IPS-18c (cell line): Measurements from ENCODE around the gene PTTG1IP.
"Not testable (repeated sequence)": the region's sequence is repeated elsewhere in the genome, so short reads cannot be mapped to it uniquely, and the experiment has no call there.

Experiments
- H3K4me3 ChIP-seq: 2 replicates; pipeline ENCODE4 v1.7.0; 2013; ENCODE audit warnings: low read depth, mild to moderate bottlenecking, low read length, moderate library complexity; ENCODE audit not compliant: insufficient read depth
- H3K9me3 ChIP-seq: one replicate; pipeline ENCODE4 v1.6.1; 2013; ENCODE audit warnings: mild to moderate bottlenecking, low read length, moderate library complexity; ENCODE audit not compliant: control insufficient read depth, insufficient read depth

PTTG1IP gene

DNA sequence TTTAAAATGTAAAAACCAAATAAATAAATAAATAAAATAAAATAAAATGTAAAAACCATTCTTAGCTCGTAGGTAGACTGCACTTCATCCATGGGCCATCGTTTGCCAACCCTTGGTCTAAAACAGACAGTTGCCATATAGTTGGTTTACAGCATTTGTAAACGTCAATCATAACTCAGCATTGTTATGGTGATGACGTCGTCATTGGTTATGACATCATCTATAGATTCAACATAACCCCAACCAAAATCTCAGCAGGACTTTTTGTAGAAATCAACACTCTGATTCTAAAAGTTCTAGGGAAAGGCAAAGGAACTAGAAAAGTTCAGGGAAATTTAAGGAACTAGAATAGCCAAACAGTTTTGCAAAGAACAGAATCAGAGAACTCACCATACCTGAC is 39.8 kb downstream of the PTTG1IP start:
- Histone ChIP-seq H3K4me3 (no peak overlapping the region), H3K9me3 (no peaks in the 10 kb centered on the region)

DNA sequence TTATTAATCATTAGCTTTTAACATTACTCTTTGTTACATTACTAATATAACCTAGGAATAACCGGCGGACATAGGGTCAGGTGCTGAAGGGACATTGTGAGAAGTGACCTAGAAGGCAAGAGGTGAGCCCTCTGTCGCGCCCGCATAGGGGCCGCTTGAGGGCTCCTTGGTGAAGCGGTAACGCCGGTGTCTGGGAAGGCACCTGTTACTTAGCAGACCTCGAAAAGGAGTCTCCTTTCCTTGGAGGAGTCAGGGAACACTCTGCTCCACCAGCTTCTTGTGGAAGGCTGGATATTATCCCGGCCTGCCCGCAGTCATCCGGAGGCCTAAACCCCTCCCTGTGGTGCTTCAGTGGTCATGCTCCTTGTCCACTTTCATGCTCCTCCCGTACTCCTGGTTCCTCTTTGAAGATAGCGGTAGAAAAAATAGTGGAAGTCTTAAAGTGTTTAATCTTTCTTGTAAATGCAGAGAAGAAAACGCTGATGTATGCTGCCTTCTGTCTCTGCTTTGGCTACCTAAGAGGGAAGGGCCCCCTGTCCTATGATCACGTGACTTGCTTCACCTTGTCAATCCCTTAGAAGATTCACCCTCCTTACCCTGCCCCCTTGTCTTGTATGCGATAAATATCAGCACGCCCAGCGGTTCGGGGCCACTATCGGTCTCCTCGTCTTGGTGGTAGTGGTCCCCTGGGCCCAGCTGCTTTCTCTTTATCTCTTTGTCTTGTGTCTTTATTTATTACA is 40.8 kb downstream of the PTTG1IP start:
- H3K9me3 ChIP-seq, H3K4me3 ChIP-seq: not testable (repeated sequence)

GRCh38 chr21:44831227-44831860 is 42.1 kb downstream of the PTTG1IP start:
- Histone ChIP-seq H3K4me3 (no peak overlapping the region), H3K9me3 (peaks cover 5% of the 10 kb centered on the region)

DNA sequence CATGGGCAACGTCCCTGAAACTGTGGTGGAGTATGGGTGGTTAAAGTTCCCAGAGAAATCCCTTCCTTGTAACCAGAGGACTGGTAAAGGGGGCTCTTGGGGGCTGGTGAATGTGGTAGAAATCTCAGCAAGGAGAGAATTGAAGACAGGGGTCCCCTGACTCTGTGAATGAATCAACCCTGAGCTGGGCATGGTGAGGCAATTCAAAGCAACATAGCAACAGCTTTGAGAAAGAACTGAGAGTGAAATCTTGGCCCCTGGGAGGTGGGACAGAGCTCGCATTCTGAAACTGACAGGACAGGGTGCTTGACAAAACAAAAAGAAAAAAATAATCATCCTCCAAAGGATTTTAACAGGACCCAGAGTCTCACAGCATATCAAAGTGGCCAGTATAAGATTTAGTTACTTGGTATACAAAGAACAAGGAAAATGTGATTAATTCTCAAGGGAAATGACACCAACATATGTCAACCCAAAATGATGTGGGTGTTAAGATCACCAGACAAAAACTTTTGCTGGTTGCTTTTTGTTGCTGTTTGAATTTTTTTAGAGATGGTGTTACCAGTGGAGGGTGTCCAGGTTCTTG is 43.9 kb downstream of the PTTG1IP start:
- Histone ChIP-seq H3K9me3 (peaks cover 5% of the 10 kb centered on the region), H3K4me3 (no peak overlapping the region)

DNA sequence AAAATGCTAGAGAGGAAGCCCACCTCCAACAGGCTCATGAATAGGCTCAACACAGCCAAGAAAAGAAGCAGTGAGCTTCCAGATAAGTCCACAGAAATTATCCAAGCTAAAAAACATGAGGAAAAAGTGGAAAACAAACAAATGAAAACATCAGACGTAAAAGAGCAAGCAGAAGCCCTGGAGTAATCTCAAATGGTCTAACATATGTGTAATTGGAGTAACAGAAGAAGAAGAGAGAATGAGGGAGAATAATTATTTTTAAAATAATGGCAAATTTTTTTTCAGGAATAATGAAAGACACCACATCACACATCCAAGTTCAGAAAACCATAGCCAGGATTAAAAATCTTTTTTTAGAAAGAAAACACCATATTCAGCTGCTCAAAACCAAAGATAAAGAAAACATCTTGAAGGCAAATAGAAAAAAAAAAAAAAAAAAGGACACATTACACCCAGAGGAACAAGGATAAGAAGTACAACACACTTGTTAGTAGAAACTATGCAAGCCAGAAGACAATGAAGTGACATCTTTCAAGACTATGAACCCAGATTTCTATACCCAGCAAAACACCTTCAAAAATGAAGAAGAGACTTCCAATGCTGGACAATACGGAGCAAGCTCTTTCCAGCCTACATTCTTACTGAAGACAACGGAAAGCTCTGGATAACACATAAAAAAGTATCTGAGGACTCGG is 45.0 kb downstream of the PTTG1IP start:
- H3K4me3 ChIP-seq: no peak overlapping the region
- H3K9me3 ChIP-seq: peaks cover 5% of the 10 kb centered on the region

- Histone ChIP-seq H3K9me3 (peaks cover 21% of the 10 kb centered on the region), H3K4me3 (no peak overlapping the region)
Measured at GRCh38 chr21:44823179-44823660, 50.3 kb downstream of the PTTG1IP start.

GRCh38 chr21:44822484-44823178 is 50.9 kb downstream of the PTTG1IP start:
- Histone ChIP-seq H3K9me3 (peaks cover 20% of the 10 kb centered on the region), H3K4me3 (no peak overlapping the region)

DNA sequence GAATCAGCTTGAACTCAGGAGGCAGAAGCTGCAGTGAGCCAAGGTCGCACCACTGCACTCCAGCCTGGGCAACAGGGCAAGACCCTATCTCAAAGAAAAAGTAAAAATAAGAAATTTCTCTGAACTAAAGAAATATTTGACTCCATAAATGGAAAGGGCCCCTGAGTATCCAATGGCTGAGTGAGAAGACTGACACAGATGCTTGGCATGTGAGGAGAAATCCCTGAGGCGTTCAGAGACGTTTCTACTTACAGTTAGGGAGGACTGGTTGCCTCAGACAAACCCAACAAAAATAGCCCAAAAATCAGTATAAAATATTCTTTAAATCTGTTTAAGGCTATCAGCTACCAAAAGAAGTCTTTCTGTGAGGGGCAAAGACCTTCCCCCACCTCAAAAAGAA is 52.6 kb downstream of the PTTG1IP start:
- Histone ChIP-seq H3K4me3 (no peak overlapping the region), H3K9me3 (peaks cover 20% of the 10 kb centered on the region)

- H3K4me3 ChIP-seq: peak overlapping the region; percentile 81; the same call in 1 of the 2 replicates
- peaks cover 20% of the 10 kb centered on the region for H3K9me3 ChIP-seq
Measured at GRCh38 chr21:44819283-44820243, 53.9 kb downstream of the PTTG1IP start.

- Histone ChIP-seq H3K4me3 (peak overlapping the region; percentile 81), H3K9me3 (peaks cover 20% of the 10 kb centered on the region)
Measured at GRCh38 chr21:44818640-44819011, 54.9 kb downstream of the PTTG1IP start.

- Histone ChIP-seq H3K9me3 (peaks cover 18% of the 10 kb centered on the region), H3K4me3 (peak within 1 kb of the TSS; percentile 81)
Measured at GRCh38 chr21:44817914-44818639, 55.4 kb downstream of the PTTG1IP start, which contains the start of gene SUMO3. Gene SUMO3, minus strand, starts transcription at chr21:44818062. Its CDS starts 94 bp downstream, at chr21:44817968.

DNA sequence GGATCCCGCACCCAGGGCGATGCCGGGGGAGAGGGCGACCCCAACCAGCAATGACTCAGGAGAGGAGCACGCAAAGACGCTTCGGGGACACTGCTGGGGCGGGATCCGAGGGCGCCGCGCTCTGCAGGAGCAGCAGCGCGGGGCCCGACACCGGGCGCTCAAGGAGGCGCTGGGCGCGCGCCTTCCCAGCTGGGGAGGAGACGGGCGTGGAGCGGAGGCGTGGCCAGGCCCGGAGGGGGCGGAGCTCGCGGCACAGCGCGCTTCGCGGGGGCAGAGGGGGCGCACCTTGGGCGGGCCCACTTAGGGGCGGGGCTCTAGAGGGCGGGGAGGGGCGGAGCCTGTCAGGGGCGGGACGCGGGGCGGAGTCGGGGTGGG is 56.0 kb downstream of the PTTG1IP start:
- peak overlapping the region; percentile 81 for H3K4me3 ChIP-seq
- peaks cover 18% of the 10 kb centered on the region for H3K9me3 ChIP-seq

GRCh38 chr21:44816761-44817505 is 56.6 kb downstream of the PTTG1IP start:
- Histone ChIP-seq H3K9me3 (peaks cover 18% of the 10 kb centered on the region), H3K4me3 (peak overlapping the region; percentile 81)

DNA sequence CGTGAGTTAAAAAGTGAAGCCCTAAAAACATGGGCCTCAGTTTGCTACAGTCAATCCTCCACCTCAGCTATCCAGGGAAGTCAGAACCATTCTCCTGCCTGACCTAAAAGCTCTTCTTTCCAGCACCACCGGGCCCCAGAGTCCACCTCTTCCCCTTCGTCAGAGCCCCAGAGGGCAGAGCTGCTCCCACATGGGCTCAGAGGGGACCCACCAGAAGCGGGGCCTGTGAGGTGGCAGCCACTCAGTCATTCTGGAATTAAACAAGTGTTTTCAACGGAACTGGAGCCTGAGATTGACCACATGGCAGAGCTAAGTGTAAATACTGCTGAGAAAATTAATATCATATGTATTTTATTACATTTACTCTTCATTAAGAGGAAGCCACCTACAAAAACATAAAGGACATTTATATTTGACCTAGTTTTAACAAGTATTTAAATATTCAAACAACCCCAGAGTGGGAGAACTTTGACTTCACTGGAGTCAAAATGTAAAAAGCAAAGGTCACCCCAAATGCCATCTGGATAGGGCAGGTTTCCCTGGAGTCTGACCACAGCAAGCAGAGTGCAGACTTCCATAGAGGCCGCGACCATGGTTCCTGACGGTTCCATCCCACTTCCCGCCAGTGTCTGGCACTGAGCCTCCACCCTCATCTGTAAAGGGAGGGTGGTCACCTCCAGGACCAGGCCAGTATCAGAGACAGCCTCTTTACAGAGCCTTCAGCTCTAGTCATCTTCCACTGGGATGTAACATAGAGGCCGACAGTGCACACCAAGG is 57.5 kb downstream of the PTTG1IP start:
- H3K4me3 ChIP-seq: no peak overlapping the region

More for the DNA sequence above, 57.5 kb downstream of the PTTG1IP start:
- peaks cover 18% of the 10 kb centered on the region for H3K9me3 ChIP-seq
